HG03064 (cell line): Measurements from ENCODE around the gene MEF2C.

Experiments
- ATAC-seq: cut with Tn5 transposase; IDR thresholded peaks from one replicate; pipeline ENCODE4 v1.9.1; 2021; ENCODE audit warnings: low read depth; ENCODE audit not compliant: unreplicated experiment

MEF2C gene

DNA sequence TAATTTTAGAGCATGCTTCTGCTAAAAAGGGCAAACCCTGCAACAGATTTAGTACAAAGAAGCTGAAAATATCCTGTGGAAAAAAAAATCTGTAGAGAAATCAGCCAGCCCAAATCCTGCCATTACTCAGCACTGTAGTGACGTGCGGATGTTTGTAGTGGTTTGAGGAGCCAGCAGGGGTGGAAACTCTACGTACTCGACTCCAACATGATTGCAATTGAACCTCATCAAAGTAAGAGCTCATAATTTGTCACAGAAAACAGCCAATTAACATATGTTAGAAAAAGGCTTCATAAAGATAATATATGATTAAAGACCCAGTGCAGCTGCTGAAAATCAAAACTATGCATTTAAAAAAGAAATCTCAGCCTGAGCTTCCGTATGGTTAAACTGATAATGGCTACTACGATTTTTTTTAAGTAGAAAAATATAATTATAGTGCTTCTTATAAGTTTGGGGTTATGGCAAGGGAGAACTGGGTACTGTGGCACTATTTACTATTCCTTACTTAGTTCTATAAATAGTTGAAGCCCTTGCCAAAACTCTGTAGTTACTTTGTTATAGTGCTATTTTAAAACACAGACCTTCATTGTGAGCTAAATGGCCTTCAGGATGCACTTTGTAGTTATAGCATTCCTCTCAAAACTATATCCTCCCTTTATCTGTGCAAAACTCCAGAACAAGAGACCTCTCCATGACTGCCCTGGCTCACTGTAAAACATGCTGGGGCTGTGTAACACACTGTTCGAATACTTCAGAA lies 49.4 kb downstream of the MEF2C start:
- ATAC-seq, result peak; percentile 37

DNA sequence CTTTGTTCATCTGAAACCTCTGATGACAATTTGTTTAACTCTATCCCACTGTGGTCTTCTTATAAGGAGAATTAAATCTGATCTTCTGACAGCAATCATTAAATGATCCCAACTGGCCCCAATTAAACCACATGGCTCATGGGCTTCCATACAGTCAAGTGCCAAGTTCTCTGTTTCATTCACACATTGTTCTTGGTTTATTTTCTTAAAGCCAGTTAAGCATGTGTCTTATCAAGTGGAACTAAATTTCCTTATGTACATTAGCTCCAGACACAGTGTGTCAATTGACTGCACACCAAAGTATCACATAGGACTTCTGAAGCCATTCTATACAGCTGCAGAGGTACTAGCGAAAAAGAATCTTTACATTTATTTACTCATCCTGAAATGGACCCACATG lies 51.2 kb downstream of the MEF2C start:
- ATAC-seq, result no peak

DNA sequence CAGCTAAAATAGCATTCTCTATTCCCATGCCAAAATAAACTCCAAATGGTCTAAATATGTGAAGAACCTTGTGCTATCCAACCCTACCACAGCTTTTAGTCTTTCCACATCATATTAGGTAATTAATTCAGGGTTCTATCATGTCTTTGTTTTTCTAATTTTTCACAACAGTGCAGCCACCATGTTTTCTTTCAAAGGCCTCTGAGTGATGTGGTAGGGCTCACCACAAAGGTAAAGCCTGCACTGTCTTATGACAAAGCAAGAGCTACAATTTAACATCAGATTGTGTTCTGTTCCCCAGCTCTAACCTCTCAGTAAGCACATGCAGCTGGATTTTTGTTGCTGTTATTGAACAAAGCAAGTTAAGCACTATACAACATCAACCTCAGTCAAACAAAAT lies 52.4 kb downstream of the MEF2C start:
- ATAC-seq, result no peak

DNA sequence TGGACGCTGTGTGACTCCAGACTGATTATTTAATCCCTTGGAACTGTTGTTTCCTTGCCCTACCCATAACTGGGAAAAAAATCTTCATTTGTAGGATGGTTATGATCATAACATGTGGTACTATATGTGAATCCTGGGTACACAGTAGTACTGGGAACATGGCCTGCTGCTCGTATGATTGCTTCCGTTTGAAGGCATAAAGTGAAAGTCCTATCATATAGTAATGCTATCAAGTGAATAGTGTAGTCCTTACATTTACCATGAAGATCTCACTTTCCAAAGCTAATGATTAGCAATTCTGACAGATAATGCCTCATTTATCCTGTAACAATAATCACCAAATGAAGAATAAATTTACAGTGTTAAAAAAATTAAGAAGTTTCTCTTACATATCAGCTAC lies 53.2 kb downstream of the MEF2C start:
- no peak for ATAC-seq

DNA sequence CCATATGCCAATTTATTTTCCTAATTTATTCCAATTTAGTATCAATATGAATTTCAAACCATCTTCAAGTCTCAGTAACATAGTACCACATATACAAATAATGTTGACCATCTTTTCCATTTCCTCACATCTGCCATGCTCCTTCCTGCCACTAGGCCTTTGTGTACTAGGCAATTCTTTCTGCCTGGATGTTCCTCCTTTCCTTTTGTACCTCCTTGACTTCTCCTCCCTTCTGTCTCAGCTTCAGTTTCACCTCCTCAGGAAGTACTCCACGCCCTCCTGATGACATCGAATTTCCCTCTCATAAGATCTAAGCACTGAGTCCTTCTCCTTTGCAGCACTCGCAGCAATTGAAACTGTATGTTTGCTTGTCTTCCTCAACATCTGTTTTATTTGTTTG lies 53.9 kb downstream of the MEF2C start:
- ATAC-seq, result no peak

DNA sequence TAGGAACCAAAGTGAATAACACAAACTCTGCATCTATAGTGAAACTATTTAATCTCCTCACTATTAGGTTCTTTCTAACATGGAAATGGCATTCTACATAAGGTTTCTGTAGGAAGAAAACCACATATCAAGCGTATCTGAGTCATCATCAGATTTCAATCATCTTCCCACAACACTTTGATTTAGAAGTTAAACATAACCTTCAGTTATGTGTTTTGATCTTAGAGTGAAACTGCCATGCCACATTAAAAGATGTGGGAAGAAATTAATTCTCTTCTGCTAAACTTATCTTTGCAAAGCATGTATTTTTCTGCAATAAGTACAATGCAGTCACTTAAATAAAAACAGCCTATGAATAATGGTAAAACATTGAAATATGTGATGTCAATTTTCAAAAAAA lies 55.0 kb downstream of the MEF2C start:
- no peak for ATAC-seq

DNA sequence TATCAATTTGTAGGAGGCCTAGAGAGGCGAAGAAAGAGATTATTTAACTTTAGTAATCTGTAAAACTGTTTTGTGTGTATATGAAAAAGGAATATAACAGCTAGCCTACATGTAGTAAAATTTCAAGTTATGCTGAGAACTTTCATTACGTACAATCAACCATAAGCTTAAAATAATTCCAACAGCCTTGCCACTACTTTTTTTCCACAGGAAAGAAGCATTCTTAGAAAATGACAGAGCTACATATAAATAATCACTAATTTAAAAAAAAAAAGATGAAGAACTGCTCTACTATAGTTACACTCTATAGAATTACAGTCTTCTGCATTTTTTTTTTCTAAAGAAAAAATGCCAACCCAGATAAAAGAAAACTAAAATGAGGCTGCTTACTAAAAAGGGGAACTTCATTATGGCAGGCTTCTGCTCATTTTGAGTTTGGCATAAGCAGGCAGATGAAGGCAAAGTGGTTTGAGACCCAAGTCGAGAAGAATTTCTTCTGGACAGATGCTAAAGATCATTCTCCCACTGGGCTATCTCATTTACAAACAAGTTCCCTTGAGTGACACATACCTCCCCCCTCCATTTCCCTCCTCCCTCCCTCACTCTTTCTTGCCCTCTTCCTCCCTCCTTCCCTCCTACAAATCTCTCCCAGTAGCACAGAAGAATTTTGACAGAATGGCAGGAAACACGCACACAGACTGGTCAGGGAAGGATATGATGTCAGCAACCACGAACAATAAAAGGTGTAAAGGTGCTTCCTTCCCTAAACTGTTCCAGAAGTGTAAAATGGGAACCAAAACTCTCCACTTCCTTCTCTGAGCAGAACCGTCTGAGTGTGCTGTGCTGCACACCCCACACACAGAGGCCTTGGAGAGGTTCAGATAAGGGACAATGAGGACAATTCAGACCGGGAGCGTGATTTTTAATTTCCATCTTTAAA lies 56.1 kb downstream of the MEF2C start:
- peak; percentile 57 for ATAC-seq

DNA sequence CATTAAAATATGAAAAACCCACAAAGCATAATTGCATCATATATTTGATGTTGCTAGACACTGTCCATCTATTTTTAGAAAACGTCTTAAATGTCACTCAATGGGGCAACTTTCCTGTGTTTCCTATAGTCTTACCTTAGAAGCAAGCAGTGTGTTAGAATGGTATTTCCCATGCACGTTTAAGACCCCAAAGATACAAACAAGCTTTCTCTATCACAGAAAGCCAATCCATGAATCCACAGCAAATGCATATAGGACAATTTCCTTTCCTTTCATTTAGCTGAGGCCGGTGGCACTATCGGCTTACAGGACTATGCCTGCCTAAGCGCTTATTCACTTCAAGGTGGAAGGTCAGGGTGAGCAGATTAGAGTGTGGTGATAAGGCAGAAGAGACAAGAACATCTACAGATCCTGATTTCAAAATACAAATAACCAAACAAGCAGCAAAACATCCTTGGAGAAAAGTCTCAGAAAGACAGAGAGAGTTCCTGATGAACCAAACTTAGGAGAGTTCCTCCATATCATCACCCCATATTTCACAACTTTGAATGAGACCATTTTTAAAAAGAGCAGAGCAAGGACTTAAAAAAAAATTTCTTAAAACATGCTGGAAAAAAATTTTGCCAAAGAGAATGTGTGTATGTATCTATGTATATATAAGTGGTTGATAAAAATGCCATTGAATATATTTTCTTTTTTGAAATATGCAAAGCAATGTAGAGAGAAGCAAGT lies 57.2 kb downstream of the MEF2C start:
- no peak for ATAC-seq

DNA sequence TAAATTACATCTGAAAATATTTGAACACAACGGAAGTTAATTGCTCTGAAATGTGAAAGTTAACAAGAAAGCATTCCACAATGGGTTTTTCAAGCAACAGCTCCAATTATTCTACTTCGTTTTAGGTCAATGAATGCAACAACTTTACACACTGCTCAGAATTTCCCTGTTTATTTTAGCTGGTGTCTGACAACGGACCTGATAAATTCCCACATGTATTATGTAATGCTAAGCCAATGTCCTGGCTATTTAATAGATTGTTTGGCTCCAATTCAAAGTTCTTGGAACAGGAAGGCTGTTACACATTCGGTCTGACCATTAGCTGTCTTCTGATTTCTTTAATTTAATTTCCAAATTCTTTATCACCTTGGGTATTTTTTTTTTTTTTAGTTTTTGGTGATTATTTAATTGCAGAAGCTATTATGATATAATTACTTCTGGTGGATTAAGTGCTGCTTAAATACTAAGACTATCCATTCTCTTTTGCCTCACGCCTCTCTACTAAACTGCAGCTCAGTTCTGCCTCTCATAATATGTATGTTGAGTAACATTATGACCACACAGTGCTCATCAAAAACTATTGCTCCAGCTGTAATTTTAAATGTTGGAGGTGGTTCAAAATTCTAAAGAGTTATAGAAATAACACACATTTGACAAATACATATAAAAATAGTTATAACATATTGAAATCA lies 57.9 kb downstream of the MEF2C start:
- ATAC-seq, result no peak

DNA sequence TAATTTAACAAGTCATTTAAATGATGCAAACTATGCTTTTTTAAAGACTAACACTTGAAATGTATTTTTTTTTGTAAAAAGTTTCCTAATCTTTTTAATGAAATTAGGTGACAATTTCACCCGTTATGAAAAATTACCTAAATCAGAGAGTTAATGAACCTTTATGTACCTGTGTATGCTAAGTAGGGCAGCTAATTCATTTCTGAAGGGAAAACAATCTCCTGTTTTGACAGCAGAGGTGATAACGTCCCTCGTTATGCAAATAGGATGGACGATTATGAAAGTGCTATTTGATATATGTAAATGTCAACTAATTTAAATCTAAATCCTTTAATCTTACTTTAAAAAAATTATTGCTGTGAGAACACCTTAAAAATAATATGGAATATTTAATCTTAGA lies 58.8 kb downstream of the MEF2C start:
- ATAC-seq, result no peak

DNA sequence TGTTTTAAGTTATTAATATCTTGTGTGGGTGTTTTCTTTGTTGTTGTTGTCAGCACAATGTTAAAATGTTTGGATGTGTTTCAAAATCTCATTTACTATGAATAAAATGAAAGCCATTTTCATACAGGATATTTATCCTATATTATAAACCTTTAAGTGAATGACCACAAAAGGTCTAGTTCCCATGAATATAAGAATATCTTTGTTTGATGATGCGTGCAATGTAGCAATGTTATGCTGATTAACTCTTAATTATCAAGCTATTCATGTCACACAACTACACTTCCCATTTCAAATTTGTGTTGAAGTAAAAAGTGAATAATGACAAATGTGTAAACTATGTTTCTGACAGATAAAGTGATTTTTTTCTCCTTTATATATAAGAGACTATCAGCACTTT lies 59.8 kb downstream of the MEF2C start:
- ATAC-seq, result no peak

DNA sequence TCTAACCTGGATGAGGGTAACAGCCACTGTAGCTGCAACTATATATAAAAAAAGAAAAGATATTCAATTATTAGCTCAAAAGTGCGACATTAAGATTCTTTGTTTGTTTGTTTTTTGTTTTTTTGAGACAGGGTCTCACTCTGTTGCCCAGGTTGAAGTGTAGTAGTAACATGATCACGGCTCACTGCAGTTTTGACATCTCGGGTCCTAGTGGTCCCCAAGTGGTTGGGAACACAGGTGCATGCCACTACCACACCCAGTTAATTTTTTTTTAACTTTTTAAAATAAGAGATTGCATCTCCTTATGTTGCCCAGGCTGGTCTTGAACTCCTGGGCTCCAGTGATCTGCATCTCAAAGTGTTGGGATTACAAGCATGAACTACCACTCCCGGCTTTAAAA lies 61.8 kb downstream of the MEF2C start:
- no peak for ATAC-seq

DNA sequence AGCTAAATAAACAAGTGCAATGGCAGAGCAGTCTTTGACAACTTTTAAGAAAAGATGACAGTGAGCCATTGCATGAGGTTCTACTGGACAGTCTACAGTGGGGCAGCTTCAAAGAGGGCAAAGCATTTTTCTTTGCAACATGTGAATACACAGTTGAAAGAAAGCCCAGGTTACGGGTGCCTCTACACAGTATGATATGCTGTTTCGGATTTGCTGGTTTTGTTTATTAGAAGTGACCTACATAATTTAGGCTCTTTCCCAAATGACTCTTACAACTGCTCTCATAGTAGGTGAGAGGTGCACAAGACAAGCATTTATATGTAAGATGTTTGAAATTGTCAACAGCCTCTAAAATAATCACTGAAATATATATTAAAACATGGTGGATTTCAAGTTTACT lies 62.4 kb downstream of the MEF2C start:
- ATAC-seq, result no peak

DNA sequence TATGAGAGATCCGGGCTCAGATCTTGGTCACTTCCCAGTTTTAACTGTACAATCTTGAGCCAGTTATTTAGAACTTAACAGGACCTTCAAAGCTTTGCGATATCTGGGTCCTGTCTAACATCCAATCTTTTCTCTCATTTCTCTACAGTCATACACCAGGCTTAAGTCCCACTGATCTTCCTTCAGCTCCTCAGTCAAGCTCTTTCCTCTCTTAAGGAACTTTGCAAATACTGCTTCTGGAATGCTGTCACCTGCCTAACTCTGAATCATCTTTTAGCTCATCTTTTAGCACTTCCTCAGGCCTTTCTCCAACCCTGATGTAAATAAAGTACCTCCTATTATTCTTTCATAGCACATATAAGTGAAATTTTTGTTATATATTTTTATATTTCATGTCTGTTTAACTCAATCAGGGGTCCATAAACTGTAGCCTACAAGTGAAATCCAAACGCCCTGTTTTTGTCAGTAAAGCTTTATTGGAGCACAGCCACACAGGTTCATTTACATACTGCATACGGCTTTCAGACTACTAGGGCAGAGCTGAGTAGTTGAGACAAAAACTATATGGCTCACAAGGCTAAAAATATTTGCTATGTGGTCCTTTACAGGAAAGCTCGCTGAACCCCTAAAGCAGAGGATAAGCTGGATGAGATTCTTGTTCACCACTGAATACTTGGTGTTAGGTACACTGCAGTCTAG lies 63.5 kb downstream of the MEF2C start:
- ATAC-seq, result peak; percentile 36

DNA sequence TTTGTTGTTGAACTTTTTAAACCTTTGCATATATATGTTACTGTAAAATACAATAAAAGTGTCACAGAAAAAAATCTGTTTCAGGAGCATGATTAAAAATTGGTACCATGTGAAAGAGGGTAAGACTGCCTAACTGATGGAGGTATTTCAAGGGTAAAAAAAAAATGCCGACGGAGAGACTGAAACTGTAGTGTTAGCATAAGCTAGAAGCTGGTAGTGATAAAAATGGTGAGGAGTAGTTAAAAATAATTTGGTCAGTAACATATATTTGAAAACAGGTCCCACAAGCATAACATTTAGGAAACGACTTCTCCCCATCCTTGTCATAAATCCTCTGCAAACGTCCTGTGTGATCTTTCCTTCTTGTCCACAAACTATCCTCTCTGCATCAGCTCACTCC lies 64.7 kb downstream of the MEF2C start:
- ATAC-seq, result no peak

DNA sequence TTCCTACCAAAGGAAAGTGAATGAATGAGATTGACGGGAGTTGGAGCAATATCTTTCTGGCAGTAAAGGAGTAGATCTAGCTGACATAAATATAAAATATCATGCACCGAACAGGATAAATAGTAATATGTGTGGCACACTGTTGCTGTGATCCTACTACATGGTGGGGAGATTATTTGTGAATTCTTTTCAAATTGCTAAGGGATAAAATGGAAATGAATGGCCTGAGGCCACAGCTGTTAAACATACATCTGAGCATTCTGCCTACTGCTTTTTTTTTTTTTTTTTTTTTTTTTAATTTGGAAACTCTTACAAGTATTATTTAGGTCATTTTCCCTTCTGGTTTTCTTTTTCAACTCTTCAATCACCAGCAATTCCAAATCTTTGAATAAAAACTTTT lies 66.8 kb downstream of the MEF2C start:
- ATAC-seq, result no peak

DNA sequence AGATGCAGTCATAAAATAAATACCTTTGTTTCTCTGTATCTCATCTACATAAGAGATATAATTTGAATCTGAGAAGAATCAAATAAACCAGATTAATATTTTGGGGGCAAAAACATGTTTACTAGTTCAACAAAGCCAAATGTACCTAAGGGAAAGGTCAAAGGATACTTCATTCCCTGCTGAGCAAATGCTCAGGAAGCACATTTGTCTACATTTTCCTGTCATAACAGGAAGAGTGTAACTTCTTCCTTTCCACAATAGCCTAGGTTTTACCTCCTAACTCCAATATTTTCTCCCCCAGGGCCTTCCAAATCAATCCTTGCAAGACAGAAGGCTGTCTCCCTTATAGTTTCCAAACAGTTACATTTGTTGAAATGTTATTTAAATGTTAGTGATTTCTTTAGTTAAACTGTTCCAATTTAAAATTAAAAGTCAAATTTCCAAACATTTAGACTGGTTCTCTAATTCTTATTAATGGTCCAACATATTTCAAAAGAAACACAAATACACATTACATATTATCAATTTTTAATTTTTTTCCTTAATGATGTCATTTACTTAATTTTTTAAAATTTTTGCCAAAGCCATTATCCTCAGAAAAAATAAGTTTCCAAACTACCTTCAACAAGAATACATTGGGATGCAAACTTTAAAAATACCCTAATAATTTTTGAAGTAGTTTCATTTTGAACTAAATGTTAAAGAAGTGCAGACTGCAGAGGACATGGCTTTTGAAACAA lies 67.8 kb downstream of the MEF2C start:
- ATAC-seq, result no peak

DNA sequence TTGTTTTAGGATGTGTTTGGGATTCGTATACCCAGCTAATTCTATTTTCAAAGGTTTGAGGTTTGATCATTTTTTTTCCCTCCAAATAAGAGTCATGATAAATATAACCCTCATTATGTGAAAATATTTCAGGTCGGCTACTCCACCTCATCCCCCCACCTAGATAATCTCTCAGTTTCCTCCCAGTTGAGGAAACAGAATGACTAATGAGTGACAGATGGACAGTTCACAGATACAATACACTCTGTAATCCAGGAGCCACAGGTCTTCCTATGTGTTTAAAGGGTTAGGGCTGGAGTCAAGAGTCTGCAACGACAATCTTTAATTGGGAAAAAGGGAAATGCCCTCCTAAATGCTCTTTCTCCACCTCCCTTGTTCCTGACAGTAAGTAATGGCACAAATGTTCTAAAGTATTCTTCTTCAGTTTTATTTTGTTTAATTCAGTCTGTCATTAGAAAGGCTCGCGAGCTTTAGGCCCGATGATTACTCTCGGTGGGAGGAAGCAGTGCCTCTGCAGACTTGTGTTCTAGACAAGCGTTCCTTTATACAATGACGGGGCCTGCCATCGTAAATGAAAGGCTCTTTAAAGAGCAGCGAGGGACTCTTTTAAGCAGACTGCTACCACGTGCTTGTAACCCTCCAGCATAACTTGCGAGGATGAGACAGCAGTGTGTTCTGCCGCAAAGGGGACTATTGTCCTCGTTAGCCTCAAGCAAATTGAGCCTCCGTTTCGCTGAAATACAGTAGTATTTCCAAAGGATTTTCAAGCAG lies 69.0 kb downstream of the MEF2C start:
- no peak for ATAC-seq

DNA sequence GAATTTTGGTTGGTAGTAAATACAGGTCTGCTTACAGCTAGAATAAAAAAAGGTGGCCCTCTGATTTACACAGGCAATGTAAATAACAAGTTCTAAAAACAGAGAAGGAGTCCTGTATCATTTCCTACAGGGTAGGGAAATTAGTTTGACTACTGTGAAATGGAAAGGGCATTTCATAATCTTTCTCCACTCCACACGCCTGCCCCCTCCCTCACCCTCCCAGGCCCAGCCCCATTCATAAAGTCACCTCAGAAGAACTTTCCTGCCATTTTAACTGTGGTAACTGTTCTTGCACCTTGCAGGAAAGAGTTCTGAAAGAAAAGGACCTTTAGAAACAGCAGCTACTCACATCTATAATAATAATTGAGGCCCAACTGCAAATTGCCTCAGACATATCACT lies 69.7 kb downstream of the MEF2C start:
- no peak for ATAC-seq
